LHCN-M2 (cell line): ENCODE results near the gene DERA. TPM values are rescaled to one million over a fixed set of nuclear protein-coding genes. Genes with fewer than 3 reads are reported as not detected.
A peak's percentile ranks its signal among the peaks of the same experiment; 100 is the strongest.
"Not testable (repeated sequence)": the region's sequence is repeated elsewhere in the genome, so short reads cannot be mapped to it uniquely, and the experiment has no call there.

Experiments
- DNase-seq: peaks from one replicate; pipeline ENCODE4 v3.0.0-alpha.2; 2012; ENCODE audit warnings: low read depth
- total RNA-seq: library from RNA; depleted of rRNA; stranded (reverse); fragments of >200 nt; gene quantifications from 2 replicates; pipeline ENCODE4 v1.2.3, GENCODE V29; 2014

The DERA gene
- total RNA-seq, 1 experiment from 2014 or later = 99.7 TPM

DNA sequence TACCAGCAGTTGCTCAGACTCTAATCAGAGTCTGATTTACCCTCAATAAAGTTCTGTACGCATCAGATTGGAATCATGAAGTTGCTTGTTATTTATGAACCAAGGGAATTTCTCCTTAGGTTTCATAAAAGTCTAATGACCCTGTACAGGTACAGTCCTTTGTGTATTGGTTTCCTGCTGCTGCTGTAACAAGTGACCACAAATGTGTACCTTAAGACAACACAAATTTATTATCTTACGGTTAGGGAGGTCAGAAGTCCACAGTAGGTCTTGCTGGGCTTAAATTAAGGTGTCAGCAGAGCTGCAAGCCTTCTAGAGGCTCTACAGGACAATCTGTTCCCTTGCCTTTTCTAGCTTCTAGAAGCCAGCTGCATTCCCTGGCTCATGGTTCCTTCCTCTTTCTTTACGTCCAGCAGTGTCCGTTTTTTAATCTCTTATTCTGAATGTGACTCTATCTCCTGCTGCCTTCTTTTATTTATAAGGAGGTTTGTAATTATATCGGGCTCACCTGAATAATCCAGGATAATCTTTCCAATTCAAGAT is 6.7 kb upstream of the DERA start:
- no peak for DNase-seq

DNA sequence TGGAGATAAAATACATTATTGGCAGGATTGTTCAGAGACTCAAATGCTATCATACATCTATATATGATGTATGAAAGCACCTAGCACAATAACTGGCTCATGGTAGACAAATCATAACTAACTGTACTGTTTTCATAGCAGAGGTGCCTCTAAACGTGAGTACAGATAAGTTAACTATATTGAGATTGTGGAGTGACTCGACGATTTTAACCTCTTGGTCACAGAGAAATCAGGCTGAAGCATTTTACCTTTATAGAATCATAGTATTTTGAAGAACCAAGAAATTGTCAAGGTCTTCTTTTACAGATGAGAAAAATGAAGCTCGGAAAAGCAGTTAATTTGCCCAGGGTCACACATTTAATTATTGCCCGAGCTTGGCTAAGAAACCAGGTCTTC is 666 bp upstream of the DERA start:
- no peak for DNase-seq

DNA sequence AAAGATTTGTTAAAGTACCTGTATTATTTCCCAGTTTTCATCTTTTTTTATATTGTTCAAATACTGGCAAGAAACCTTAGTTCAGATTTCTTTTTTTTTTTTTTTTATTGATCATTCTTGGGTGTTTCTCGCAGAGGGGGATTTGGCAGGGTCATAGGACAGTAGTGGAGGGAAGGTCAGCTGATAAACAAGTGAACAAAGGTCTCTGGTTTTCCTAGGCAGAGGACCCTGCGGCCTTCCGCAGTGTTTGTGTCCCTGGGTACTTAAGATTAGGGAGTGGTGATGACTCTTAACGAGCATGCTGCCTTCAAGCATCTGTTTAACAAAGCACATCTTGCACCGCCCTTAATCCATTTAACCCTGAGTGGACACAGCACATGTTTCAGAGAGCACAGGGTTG is 799 bp downstream of the DERA start:
- DNase-seq = not testable (repeated sequence)

DNA sequence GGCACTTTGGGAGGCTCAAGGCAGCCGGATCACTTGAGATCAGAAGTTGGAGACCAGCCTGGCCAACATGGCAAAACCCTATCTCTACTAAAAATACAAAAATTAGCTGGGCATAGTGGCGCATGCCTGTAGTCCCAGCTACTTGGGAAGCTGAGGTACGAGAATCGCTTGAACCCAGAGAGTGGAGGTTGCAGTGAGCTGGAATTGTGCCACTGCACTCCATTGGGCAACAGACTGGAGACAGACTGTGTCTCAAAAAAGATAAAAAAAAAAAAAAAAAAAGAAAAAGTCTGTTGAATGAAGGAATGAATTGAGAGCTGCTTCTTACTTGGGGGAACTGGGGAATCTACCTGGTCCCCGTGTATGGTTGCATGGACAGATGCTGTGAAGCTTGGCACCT is 3.0 kb downstream of the DERA start:
- not testable (repeated sequence) for DNase-seq

DNA sequence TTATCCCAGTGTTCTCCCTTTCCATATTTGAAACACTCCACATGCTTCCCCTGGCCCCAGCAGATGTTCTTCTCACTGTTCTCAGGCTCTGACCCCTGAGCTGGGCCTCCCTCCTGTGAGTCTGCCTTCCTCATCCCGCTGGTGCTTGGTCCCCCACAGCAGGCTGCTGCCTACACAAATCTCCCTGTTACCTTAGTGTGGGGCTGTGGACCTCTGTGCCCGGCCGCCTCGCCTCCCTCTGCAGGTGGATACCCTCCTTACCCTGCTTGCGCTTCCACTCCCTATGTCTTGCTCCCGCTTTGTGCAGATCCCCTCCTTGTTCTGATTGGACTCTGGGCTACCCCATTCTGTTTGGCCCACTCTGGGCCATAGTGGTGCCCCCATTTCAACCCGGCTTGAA is 6.9 kb downstream of the DERA start:
- DNase-seq = no peak

DNA sequence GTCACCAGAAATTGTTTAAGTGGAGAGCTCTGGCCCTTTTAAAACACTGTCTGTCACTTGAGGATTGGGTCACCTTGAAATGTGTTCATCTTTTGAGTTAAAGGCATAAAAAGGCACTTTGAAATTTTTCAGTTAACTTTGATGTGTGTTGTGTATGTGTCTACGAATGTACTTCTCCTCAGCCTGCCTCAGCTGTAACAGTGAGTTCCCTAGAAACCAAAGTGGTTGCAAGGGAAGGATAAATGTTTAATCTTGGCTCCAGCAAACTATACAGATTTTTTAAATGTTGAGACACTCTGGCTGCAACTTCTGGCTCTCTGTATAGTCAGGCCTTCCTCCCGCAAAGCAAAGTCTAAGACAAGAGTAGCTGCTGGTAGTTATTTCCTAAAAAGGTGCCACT is 8.3 kb downstream of the DERA start:
- DNase-seq = no peak

DNA sequence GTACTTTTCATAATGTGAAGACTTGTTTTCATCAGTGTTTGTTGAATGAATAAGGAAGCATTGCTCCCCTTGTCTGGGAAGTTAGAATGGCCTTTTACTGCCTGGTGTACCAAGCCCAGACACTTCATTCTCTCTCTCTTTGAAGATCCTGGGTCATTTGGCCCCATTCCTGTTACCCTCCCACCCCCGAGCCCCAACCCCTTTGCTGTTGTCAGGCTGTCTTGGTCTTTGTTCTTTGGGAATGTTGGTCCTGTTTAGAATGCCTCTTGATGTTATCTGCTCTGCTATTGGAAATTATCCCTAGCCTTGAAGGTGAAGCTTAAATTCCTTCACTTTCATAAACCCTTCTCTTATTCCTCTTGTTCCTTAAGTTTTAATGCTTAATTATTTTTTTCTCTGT is 13.8 kb downstream of the DERA start:
- DNase-seq = no peak

DNA sequence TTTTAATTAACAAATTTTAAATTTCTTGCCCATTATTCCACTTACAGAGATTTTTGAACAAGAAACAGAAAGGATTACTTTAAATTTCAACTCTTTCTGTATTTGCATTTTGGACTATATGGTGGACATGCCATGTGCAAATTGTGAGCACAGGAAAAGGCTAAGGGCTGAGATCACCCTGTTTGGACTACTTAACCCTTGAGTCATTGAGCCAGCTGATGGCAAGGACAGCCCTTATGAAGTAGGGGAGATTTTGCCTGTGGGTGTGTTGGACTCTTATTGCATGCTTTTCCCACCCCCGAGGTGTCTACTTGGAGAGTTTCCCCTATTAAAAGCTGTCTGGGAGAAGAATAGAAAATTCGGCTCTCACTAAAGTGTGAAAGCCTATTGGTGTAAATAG is 17.2 kb downstream of the DERA start:
- DNase-seq = peak; percentile 87

DNA sequence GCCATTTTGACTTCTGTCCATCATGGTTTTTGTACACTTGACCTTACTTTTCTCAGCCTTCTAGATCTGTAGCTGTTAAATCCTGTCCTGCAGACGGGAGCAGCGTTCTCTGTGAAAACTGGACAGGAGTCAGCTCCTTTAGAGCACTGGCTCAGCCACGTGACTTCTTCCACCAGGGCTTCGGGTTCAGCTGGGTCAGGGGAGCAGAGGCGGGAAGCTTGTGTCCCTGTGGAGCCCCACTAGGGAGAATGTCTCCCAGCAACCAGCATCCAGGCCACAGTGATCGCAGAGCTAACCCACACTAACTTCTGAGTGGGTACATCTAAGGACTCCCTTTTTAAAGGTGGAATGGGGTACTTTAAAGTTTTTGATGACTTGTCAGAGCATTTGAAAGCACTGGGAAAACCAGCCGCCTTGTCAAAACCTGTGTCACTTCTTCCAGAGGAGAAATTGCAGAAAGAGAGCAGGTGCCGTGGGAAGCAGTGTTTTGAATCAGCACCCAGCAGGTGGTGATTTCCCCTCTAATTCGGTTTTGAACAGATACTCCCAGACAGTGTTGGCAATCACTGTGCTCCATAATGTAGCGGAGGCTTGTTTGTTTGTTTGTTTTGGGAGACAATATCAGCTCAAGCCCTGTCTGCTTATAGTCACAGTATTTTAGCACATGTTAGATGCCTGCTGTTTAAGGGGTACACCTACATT is 17.9 kb downstream of the DERA start:
- DNase-seq = peak; percentile 41

DNA sequence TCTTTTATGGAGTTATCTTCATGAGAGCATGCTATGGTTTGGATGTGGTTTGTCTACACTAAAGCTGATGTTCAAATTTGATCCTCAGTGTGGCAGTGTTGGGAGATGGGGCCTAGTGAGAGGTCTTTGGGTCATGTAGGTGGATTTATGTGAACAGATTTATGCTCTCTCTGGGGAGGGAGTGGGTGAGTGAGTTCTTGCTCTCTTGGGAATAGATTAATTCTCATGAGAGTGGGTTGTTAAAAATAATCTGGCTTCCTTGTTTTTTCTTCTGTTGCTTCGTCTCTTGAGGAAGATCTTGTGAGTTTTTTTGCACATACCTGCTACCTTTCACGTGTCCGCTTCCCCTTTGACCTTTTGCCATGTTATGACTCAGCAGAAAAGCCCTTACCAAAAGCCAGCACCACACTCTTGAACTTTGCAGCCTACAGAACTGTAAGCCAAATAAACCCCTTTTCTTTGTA is 20.5 kb downstream of the DERA start:
- DNase-seq = peak; percentile 51

DNA sequence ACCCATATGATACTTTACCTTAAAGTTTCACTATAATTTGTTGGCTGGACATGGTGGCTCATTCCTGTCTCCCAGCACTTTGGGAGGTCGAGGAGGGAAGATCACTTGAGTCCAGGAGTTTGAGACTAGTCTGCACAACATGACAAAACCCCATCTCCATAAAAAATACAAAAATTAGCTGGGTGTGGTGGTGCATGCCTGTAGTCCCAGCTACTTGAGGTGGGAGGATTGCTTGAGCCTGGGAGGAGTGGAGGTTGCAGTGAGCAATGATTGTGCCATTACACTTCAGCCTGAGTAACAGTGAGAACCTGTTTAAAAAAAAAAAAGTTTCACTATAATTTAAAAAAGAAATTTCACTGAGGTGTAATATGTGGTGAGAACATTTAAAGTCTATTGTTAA is 21.2 kb downstream of the DERA start:
- DNase-seq = no peak

DNA sequence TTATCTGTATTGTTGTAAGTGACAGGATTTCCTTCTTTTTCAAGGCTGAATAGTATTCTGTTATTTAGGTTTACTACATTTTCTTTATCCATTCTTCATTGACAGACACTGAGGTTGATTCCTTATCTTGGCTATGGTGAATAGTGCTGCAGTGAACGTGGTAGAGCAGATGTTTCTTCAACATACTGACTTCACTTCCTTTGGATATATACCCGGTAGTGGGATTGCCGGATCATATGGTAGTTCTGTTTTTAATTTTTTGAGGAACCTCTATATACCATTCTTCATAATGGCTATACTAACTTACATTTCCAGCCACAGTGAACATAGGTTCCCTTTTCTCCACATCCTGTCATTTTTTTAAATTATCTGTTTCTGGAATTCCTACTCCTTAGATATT is 21.8 kb downstream of the DERA start:
- DNase-seq = no peak

DNA sequence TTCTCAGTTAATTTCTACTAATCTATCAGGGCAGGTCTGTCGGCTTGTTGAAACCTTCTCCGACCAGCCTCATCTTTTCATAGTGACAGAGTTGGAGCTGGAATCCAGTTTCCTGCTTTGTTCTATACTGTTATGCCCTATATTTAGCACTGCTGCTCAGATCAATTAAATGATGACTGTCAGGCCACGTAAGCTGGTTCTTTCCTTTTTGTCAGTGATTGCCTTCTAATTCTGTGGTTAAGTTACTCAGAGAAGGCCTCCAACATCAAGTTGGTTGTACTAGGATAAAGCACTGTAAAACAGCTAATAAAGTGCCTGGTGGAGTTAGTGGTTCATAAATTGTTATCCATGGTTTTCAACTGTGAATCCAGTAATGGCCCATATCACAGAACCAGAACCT is 22.6 kb downstream of the DERA start:
- peak; percentile 28 for DNase-seq

DNA sequence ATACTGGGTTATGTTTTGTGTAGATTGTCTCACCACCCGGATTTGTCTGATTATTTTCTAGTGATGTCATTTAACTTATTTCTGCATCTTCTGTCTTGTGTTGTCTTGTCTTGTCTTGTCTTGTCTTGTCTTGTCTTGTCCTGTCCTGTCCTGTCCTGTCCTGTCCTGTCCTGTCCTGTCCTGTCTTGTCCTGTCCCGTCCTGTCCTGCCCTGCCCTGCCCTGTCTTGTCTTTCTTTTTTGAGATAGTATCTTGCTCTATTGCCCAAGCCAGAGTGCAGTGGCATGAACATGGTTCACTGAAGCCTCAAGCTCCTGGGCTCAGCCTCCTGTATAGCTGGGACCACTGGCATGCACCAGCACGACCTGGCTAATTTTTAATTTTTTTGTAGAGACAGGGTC is 25.6 kb downstream of the DERA start:
- no peak for DNase-seq

DNA sequence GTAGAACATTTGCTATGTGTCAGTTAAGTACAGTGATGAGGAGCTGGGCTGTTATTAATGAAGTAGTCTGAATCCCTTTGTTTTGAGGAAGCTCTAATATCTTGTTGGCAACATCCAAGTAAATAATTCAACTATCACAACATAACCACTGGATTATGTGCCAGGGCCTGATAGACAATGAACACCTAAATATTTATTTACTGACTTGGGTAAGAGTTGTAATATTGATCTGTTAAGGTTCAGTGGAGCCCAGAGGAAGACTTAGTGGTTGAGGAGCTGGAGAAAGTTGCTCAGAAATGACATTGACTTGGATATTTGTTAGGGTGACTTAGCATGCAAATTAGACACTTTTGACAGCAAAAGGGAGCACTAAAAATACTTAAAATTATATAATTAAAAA is 26.8 kb downstream of the DERA start:
- DNase-seq = no peak

DNA sequence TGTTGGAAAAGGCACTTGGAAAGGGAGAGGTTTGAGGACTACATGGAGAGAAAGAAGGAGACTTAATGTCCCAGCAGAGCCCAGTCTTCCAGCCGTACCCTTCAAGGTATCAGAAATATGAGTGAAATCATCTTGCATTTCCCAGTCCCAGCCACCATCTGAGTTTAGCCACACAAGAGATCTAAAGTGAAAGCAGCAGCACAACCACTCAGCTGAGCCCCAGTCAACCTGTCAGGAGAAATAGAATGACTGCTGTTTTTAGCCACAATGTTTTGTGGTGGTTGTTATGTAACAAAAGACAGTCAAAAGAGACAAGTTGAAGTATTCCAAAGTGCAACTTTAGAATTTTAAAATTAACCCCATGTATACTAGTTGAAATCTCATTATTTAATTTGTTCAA is 28.0 kb downstream of the DERA start:
- no peak for DNase-seq

DNA sequence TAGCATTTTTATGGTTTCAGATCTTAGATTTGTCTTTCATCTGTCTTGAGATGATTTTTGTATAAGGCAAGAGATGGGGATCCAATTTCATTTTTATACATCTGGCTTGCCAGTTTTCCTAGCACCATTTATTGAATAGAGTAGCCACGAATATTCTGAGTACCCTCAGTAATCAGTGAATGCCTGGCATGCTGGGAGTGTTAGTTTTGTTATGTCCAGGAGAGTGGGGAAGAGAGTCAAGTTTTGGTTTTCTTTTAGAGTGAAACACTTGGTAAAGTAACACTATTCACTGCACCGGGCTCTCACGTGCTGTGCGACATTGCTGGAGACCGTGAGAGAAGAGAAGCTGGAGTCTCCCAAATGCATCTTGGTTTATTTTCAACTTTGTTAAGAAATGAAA is 31.3 kb downstream of the DERA start:
- DNase-seq = no peak

DNA sequence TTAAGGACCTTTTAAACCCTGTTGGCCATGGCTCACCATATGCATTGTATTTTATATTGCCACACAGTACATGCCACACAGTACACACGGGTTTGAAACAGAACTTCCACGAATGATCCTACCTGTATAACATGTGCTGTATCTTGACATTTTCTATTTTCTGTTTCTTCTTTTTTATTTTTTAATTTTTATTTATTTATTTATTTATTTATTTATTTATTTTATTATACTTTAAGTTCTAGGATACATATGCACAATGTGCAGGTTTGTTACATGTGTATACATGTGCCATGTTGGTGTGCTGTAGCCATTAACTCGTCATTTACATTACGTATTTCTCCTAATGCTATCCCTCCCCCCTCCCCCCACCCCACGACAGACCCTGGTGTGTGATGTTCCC is 32.4 kb downstream of the DERA start:
- DNase-seq = not testable (repeated sequence)

DNA sequence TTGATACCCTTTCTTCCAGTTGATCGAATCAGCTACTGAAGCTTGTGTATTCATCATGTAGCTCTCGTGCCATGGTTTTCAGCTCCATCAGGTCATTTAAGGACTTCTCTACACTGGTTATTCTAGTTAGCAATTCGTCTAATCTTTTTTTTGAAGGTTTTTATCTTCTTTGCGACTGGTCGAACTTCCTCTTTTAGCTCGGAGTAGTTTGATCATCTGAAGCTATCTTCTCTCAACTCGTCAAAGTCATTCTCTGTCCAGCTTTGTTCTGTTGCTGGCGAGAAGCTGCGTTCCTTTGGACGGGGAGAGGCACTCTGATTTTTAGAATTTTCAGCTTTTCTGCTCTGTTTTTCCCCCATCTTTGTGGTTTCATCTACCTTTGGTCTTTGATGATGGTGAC is 37.3 kb downstream of the DERA start:
- DNase-seq = not testable (repeated sequence)

DNA sequence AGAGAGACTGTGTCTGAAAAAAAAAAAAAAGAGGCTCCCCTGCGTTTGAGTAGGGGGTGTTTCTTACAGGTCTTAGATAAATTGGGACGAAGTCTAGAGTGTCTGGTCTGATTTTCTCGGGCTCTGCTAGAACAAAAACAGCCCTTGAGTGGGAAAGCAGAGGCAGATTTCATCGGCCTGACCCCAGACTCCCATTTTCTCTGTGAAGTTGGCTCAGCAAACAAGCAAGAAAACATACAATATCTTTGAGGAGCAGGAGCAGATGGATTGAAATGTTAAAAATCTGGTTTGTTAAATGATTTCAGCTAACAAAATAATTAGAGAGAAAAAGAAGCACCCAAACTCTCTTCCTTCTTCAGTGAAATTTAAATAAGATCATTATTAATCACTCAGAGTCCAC is 44.1 kb downstream of the DERA start:
- no peak for DNase-seq

DNA sequence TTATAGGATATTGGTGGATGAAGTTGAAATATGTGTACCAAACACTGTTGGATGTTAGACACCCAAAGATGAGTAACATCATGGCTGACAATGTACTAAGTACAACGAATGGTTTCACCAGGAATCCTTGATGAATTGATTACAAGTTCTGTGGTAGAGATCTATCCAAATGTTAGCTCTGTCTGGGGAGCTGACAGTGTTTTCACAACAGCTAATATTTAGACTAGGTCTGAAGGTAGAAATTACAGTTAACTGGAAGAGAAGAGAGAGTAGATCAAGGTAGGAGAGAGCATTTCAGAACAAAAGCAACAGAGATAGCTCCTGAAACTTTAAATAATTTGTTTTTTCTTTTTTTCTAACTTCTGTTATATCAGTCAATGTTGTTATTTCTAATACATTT is 44.9 kb downstream of the DERA start:
- DNase-seq = no peak

DNA sequence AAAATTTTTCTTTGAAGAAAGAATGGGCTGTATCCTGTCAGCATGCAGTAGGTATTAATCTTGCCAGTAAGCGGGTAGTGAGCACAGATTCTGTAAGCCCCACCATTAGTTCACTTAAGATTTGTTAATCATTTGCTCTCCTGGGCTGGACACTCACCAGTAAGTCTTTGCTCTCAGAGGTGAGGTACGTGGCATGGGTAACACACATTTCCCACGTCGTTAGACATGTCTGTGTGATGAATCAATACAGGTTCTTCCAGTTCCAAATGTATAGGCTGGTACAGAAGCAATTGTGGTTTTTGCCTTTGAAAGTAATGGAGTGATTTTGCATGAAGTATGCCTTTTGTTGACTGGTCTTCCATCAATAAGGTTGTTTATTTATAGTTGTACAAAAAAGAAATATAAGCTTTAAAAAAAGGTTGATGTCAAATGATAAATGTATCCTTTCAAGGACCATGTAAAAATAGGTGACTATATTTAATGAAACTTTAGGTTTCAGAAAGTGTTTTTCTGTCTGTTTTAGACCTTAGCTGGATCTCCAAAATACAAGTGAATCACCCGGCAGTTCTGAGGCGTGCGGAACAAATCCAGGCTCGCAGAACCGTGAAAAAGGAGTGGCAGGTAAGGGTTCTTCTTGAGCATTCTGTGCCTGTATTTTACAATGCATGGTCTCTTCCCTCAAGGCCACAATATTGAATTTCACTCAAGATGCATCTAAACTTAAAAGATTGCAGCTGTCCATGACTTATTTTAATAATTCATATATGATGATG is 45.5 kb downstream of the DERA start:
- DNase-seq = no peak

DNA sequence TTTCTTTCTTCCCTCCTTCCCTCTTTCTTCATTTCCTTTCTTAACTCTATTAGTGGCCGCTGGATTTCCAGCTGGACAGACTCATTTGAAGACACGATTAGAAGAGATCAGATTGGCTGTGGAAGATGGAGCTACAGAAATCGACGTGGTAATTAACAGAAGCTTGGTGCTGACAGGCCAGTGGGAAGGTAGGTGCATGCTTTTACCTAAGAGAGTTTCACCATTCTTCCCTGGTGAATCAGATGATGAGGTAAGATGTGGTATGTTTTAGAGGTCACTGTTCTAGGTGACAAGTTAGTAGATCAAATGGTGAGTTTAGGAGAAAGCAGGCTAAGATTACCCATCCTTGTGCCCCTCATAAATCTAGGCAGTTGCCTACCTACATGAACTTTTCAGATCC is 51.6 kb downstream of the DERA start:
- DNase-seq = no peak
